GM10266 (cell line): ENCODE data around the gene FAF1.
"Not testable (repeated sequence)": the region's sequence is repeated elsewhere in the genome, so short reads cannot be mapped to it uniquely, and the experiment has no call there.

Source experiments
- DNase-seq: peaks from one replicate; pipeline ENCODE4 v3.0.0; 2012; ENCODE audit errors: extremely low spot score
- TF ChIP-seq, protein P1 (sequence below): IDR thresholded peaks from 2 replicates; pipeline ENCODE4 v1.5.1; 2012; ENCODE audit warnings: mild to moderate bottlenecking, low read depth; ENCODE audit not compliant: control insufficient read depth, insufficient read depth; ENCODE audit errors: missing control alignments

The FAF1 gene

DNA sequence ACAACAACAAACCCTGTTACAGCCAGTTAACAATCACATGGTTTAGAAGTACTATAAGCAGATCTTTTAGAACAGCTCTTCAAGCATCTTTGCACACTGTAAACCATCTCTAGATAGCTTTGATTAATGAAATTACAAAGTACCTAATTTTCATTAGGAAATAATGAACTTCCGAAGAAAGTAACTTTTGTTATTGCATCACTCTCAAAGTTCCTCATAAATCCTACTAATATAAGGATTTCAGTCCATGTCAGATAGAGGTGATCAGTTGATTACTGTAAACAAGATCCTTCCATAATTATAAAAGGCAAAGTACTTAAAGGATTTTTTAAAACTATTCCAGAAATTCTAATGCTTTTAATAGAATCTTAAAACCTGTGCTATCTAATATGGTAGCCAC lies 58.2 kb downstream of the FAF1 start:
- TF ChIP-seq, protein P1, sequence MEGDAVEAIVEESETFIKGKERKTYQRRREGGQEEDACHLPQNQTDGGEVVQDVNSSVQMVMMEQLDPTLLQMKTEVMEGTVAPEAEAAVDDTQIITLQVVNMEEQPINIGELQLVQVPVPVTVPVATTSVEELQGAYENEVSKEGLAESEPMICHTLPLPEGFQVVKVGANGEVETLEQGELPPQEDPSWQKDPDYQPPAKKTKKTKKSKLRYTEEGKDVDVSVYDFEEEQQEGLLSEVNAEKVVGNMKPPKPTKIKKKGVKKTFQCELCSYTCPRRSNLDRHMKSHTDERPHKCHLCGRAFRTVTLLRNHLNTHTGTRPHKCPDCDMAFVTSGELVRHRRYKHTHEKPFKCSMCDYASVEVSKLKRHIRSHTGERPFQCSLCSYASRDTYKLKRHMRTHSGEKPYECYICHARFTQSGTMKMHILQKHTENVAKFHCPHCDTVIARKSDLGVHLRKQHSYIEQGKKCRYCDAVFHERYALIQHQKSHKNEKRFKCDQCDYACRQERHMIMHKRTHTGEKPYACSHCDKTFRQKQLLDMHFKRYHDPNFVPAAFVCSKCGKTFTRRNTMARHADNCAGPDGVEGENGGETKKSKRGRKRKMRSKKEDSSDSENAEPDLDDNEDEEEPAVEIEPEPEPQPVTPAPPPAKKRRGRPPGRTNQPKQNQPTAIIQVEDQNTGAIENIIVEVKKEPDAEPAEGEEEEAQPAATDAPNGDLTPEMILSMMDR: no peak
- DNase-seq: no peak

DNA sequence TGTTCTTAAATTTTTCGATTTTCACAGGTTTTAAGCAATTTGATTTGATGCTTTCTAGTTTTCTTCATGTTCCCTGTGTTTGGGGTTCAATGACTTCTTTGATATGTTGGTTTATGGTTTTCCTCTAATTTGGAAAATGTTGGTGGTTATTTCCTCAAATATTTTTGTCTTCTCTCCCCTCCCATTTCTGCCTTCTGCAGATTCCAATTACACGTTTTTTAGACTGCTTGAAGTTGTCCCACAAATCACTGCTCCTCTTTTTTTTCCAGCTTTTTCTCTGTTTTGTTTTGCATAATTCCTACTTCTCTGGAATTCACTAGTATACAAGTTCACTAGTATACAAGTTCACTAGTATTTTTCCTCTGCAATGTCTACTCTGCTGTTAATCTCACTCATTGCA lies 61.3 kb downstream of the FAF1 start:
- DNase-seq: no peak
- TF ChIP-seq, protein P1: no peak

DNA sequence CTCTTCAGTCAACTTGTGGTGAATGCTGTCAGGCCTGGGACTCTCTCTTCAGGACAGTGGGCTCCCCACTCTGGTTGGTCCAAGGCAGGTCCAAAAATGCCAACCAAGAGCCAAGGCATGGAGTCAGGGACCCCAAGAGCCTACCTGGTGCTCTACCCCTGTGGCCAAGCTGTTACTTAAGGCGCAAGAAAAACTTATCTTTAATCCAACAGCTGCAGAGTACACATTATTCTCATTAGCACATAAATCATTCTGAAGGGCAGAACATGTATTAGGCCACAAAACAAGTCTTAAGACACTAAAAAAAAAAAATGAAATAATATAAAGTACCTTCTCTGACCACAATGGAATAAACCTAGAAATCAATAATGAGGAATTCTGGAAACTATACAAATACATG lies 65.7 kb downstream of the FAF1 start:
- TF ChIP-seq, protein P1: no peak
- no peak for DNase-seq

DNA sequence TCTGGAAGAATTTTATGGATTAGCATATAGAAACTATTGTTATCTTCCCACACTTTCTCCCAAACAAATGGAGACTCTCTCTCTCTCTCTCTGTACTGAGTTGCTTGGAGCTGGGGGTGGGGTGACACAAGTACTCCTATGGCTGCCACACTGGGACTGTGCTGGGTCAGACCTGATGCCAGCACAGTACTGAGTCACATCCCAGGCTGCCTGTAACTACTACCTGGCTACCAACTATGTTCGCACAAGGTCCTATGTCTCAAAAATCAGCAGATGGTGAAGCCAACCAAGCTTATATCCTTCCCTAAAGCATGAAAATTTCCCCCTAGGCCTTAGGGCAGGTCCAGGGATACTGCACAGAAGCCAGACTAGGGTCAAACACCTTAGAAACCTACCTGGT lies 66.6 kb downstream of the FAF1 start:
- TF ChIP-seq, protein P1: no peak
- no peak for DNase-seq

DNA sequence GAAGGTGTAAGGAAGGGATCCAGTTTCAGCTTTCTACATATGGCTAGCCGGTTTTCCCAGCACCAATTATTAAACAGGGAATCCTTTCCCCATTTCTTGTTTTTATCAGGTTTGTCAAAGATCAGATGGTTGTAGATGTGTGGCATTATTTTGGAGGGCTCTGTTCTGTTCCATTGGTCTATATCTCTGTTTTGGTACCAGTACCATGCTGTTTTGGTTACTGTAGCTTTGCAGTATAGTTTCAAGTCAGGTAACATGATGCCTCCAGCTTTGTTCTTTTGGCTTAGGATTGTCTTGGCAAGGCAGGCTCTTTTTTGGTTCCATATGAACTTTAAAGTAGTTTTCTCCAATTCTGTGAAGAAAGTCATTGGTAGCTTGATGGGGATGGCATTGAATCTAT lies 72.5 kb downstream of the FAF1 start:
- DNase-seq: not testable (repeated sequence)

DNA sequence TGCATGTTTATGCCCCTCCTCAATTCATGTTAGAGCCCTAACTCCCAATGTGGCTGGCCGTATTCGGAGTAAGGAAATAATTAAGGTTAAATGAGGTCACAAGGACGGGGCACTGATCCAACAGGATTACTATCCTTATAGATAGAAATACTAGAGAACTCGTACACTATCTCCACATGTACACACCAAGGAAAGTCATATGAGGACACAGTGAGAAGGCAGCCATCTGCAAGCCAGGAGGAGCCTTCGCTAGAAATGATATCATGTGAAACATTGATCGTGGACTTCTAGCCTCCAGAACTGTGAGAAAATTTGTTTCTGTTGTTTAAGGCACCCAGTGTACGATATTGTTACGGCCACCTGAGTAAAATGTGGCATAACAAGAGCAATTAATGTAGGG lies 79.7 kb downstream of the FAF1 start:
- DNase-seq: no peak
- TF ChIP-seq, protein P1: no peak

DNA sequence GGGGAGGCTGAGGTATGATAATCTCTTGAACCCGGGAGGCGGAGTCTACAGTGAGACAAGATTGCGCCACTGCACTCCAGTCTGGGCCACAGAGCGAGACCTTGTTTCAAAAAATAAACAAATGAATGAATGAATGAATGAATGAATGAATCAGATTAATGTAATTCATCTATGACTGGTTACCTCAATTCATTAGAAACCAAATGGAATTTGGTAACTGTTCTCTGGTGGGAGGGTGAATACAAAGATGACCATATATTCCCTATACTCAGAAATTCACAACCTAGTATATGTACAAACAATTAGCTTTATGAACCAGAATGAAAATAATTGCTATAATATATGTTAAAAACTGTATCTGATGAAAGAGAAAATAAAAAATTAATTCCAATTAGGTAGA lies 80.9 kb downstream of the FAF1 start:
- TF ChIP-seq, protein P1: no peak
- DNase-seq: no peak

DNA sequence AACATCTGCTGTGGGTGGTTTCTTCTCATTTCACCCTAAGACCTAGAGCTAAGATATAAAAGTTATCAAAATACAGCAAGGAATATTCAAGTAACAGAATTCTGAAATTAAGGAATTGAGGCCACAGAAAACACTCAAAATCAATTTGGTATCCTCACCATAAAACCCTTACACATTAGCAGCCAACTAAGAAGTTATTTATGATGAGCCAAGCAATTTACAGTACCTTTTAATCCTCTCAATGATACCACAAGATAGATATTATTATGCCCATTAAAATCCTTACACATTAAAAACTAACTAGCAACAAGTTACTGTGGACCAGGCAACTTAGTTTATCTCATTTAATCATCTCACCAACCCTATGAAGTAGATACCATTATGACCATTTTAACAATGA lies 81.6 kb downstream of the FAF1 start:
- DNase-seq: no peak
- TF ChIP-seq, protein P1: no peak
